KBM-7 (cell line): Measurements from ENCODE around the gene MFNG.

Source experiments
- DNase-seq: peaks from one replicate; pipeline ENCODE4 v3.0.0-alpha.2; 2015
- in situ Hi-C: fragments of 300-500 bp; cut with MboI; formaldehyde crosslinking; loops from 2 replicates; pipeline ENCODE4 v1.14.3; 2020; ENCODE audit warnings: low sequenced_read_pairs, low pct_unique_long_range_greater_than_20kb, mixed read lengths

MFNG gene

GRCh38 chr22:37515901-37516300, 29.7 kb upstream of the MFNG start:
- DNase-seq: no peak
- in situ Hi-C loops: no loop called here

- in situ Hi-C loops: no loop called here
- no peak for DNase-seq
Observed at GRCh38 chr22:37514526-37515051, 28.4 kb upstream of the MFNG start.

GRCh38 chr22:37511395-37512104, 25.4 kb upstream of the MFNG start:
- in situ Hi-C loops: no loop called here
- DNase-seq: no peak

GRCh38 chr22:37510091-37510490, 23.9 kb upstream of the MFNG start:
- in situ Hi-C loops: no loop called here
- no peak for DNase-seq

- DNase-seq: no peak
- in situ Hi-C loops: no loop called here
Observed at GRCh38 chr22:37509059-37509860, 23.1 kb upstream of the MFNG start.

- in situ Hi-C loops: no loop called here
- DNase-seq: no peak
Observed at GRCh38 chr22:37508431-37508992, 22.3 kb upstream of the MFNG start.

GRCh38 chr22:37507731-37508130, 21.5 kb upstream of the MFNG start:
- in situ Hi-C loops: no loop called here
- no peak for DNase-seq

- in situ Hi-C loops: no loop called here
- no peak for DNase-seq
Observed at GRCh38 chr22:37505989-37506388, 19.8 kb upstream of the MFNG start.

- in situ Hi-C loops: no loop called here
- DNase-seq: no peak
Observed at GRCh38 chr22:37505565-37505964, 19.4 kb upstream of the MFNG start.

- no peak for DNase-seq
- in situ Hi-C loops: no loop called here
Observed at GRCh38 chr22:37504964-37505363, 18.8 kb upstream of the MFNG start.

GRCh38 chr22:37503850-37504249, 17.7 kb upstream of the MFNG start:
- in situ Hi-C loops: no loop called here
- no peak for DNase-seq

- no peak for DNase-seq
- in situ Hi-C loops: no loop called here
Observed at GRCh38 chr22:37503183-37503683, 17.0 kb upstream of the MFNG start.

- no peak for DNase-seq
- in situ Hi-C loops: no loop called here
Observed at GRCh38 chr22:37502342-37503182, 16.4 kb upstream of the MFNG start.

- in situ Hi-C loops: no loop called here
- no peak for DNase-seq
Observed at GRCh38 chr22:37501610-37502341, 15.6 kb upstream of the MFNG start.

GRCh38 chr22:37500745-37501609, 14.8 kb upstream of the MFNG start:
- in situ Hi-C loops: no loop called here
- no peak for DNase-seq

GRCh38 chr22:37499789-37500540, 13.8 kb upstream of the MFNG start:
- no peak for DNase-seq
- in situ Hi-C loops: no loop called here
